Activated naive CD8-positive, alpha-beta T cell treated with anti-CD3 and anti-CD28 coated beads for 36 hours (primary cell): ENCODE data around the gene IL5. TPM values are rescaled to one million over a fixed set of nuclear protein-coding genes. Genes with fewer than 3 reads are reported as not detected.
"Not testable (repeated sequence)": the region's sequence is repeated elsewhere in the genome, so short reads cannot be mapped to it uniquely, and the experiment has no call there.

Source experiments
- DNase-seq: peaks from one replicate; pipeline ENCODE4 v3.0.0; 2021
- H3K27ac Mint-ChIP-seq: one replicate; pipeline ENCODE4 v1.8.0; 2022; ENCODE audit warnings: mild to moderate bottlenecking, moderate library complexity, mixed read lengths
- H3K27me3 Mint-ChIP-seq: one replicate; pipeline ENCODE4 v1.8.0; 2022; ENCODE audit warnings: mild to moderate bottlenecking, mixed read lengths
- H3K36me3 Mint-ChIP-seq: one replicate; pipeline ENCODE4 v1.8.0; 2021; ENCODE audit warnings: mild to moderate bottlenecking, mixed read lengths
- H3K4me1 Mint-ChIP-seq: one replicate; pipeline ENCODE4 v1.8.0; 2021; ENCODE audit warnings: mixed read lengths
- H3K4me3 Mint-ChIP-seq: one replicate; pipeline ENCODE4 v1.8.0; 2022; ENCODE audit warnings: mild to moderate bottlenecking, moderate library complexity, mixed read lengths
- H3K9me3 Mint-ChIP-seq: one replicate; pipeline ENCODE4 v1.8.0; 2022; ENCODE audit warnings: mixed read lengths
- total RNA-seq, 2 experiments: library from RNA; stranded (reverse); gene quantifications; one replicate each; pipeline ENCODE4 v1.2.3, GENCODE V29; 2021

IL5 gene
- total RNA-seq, 2 experiments from 2014 or later, result not detected

DNA sequence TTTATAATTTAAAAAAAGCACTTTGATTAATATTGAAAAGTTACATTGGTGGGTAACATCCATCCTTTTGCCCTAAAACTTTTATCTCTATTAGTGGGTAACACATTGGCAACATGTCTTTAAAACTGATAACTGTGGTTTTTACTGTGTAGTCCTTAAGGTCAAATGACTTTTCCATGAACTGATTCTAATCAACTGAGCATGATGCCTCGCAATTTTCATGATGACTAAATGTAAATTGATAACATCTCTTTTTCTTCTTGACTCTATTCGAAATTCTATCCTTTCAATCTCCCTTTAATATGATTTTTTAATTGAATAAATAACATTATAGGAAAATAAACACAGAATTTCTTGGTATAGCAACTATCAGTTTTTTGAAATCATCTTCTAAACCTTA is 6.3 kb upstream of the IL5 start:
- Mint-ChIP-seq H3K27ac (no peak overlapping the region), H3K36me3 (no peaks in the 10 kb centered on the region), H3K4me1 (peaks cover 7% of the 10 kb centered on the region), H3K9me3 (no peaks in the 10 kb centered on the region), H3K4me3 (no peak overlapping the region), H3K27me3 (peaks cover 4% of the 10 kb centered on the region)
- DNase-seq, result no peak

GRCh38 chr5:132548834-132549233 is 5.5 kb upstream of the IL5 start:
- peaks cover 10% of the 10 kb centered on the region for H3K4me1 Mint-ChIP-seq
- DNase-seq, H3K36me3 Mint-ChIP-seq, H3K4me3 Mint-ChIP-seq, H3K27me3 Mint-ChIP-seq, H3K27ac Mint-ChIP-seq, H3K9me3 Mint-ChIP-seq: not testable (repeated sequence)

DNA sequence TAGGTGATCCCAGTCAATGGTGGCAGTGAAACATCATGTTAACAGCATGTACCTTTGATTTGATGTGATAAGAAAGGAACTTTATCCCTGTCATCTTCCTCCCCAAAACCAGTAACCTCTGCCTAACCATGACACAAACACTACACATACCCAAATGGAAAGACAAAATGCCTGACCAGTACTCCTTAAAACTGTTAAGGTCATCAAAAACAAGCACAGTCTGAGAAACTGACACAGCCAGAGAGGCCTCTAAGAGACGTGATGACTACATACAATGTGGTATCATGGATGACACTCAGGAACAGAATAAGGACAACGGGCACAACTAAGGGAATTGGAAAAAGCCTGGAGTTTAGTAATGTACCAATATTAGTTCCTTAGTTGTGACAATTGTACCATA is 3.9 kb upstream of the IL5 start:
- Mint-ChIP-seq H3K36me3 (no peaks in the 10 kb centered on the region), H3K4me3 (no peak overlapping the region), H3K27ac (no peak overlapping the region), H3K4me1 (peaks cover 14% of the 10 kb centered on the region), H3K9me3 (no peaks in the 10 kb centered on the region), H3K27me3 (peaks cover 10% of the 10 kb centered on the region)
- no peak for DNase-seq

DNA sequence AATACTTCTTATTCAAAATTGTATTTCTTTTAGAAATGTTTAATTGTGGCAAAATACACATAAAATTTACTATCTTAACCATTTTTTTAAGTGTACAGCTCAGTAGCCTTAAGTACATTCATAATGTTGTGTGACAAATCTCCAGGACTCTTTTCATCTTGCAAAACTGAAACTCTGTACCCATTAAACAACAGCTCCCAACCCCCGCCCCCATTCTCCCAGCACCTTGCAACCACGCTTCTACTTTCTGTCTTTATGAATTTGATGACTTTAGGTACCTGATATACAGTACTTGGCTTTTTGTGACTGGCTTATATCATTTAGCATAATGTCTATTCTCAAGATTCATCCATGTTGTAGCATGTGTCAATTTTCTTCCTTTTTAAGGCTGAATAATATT is 2.8 kb upstream of the IL5 start:
- Mint-ChIP-seq H3K9me3 (no peaks in the 10 kb centered on the region), H3K27ac (no peak overlapping the region), H3K4me3 (no peak overlapping the region), H3K4me1 (peaks cover 14% of the 10 kb centered on the region), H3K27me3 (peaks cover 11% of the 10 kb centered on the region), H3K36me3 (no peaks in the 10 kb centered on the region)
- peak; percentile 56 for DNase-seq

DNA sequence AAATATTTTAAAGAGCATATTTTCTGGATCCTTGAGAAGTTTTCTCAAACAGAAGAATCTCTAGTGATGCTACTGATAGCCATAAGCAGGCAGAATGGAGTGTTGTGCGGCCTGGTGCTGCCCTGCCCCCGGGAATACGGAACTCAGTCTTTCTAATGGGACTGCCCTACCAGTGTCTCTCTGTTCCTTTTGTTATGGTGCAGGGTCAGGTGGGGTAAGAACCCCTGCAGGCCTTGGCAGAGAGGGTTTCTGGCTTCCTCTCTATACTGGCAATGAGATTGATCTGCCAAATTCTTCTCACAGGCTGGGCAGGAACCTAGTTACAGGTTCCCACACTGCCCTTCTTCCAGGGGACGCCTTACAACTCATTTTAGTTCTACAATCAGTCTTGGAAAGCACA is 2.6 kb downstream of the IL5 start:
- H3K9me3 Mint-ChIP-seq, result no peaks in the 10 kb centered on the region
- no peak for DNase-seq
- peaks cover 8% of the 10 kb centered on the region for H3K4me1 Mint-ChIP-seq
- H3K4me3 Mint-ChIP-seq, result no peak overlapping the region
- H3K27me3 Mint-ChIP-seq, result peaks cover 16% of the 10 kb centered on the region
- no peak overlapping the region for H3K27ac Mint-ChIP-seq
- H3K36me3 Mint-ChIP-seq, result no peaks in the 10 kb centered on the region

GRCh38 chr5:132540149-132540548 is 3.2 kb downstream of the IL5 start:
- Mint-ChIP-seq H3K4me3 (no peak overlapping the region), H3K36me3 (no peaks in the 10 kb centered on the region), H3K27ac (no peak overlapping the region), H3K27me3 (peaks cover 22% of the 10 kb centered on the region), H3K9me3 (no peaks in the 10 kb centered on the region), H3K4me1 (peaks cover 7% of the 10 kb centered on the region)
- no peak for DNase-seq

GRCh38 chr5:132539716-132540115 is 3.6 kb downstream of the IL5 start:
- no peaks in the 10 kb centered on the region for H3K36me3 Mint-ChIP-seq
- H3K4me3 Mint-ChIP-seq, result no peak overlapping the region
- no peak overlapping the region for H3K27ac Mint-ChIP-seq
- DNase-seq, result no peak
- peaks cover 7% of the 10 kb centered on the region for H3K4me1 Mint-ChIP-seq
- peaks cover 25% of the 10 kb centered on the region for H3K27me3 Mint-ChIP-seq
- H3K9me3 Mint-ChIP-seq, result no peaks in the 10 kb centered on the region

- no peaks in the 10 kb centered on the region for H3K9me3 Mint-ChIP-seq
- H3K27me3 Mint-ChIP-seq, result peaks cover 17% of the 10 kb centered on the region
- peaks cover 23% of the 10 kb centered on the region for H3K4me1 Mint-ChIP-seq
- no peaks in the 10 kb centered on the region for H3K36me3 Mint-ChIP-seq
- H3K4me3 Mint-ChIP-seq, result no peak overlapping the region
- no peak for DNase-seq
- H3K27ac Mint-ChIP-seq, result no peak overlapping the region
Observed at GRCh38 chr5:132530946-132531345, 12.4 kb downstream of the IL5 start.

GRCh38 chr5:132528866-132529634 is 14.3 kb downstream of the IL5 start:
- Mint-ChIP-seq H3K27ac (no peak overlapping the region), H3K36me3 (no peaks in the 10 kb centered on the region), H3K27me3 (peaks cover 4% of the 10 kb centered on the region), H3K4me1 (peaks cover 38% of the 10 kb centered on the region), H3K9me3 (peaks cover 1% of the 10 kb centered on the region), H3K4me3 (no peak overlapping the region)
- DNase-seq, result no peak

DNA sequence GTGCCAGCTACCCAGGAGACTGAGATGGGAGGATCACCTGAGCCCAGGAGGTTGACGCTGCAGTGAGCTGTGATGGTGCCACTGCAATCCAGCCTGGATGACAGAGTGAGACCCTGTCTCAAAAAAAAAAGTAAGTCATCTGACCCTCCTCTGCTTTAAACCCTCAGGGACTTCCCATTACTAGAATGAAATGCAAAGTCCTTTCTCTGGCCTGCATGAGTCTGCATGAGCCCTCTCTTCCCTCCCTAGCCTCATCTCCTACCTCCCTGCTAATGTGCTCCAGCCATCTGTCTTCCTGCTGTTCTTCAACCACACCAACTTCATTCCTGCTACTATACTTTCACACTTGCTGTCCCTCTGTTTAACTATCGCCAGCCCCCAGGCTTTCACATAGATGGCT is 15.3 kb downstream of the IL5 start:
- no peaks in the 10 kb centered on the region for H3K36me3 Mint-ChIP-seq
- H3K27ac Mint-ChIP-seq, result no peak overlapping the region
- peaks cover 1% of the 10 kb centered on the region for H3K9me3 Mint-ChIP-seq
- peaks cover 4% of the 10 kb centered on the region for H3K27me3 Mint-ChIP-seq
- DNase-seq, result no peak
- H3K4me1 Mint-ChIP-seq, result peaks cover 38% of the 10 kb centered on the region
- H3K4me3 Mint-ChIP-seq, result no peak overlapping the region

GRCh38 chr5:132526974-132527564 is 16.3 kb downstream of the IL5 start:
- Mint-ChIP-seq H3K9me3 (peaks cover 3% of the 10 kb centered on the region), H3K36me3 (peaks cover 2% of the 10 kb centered on the region), H3K27me3 (peaks cover 4% of the 10 kb centered on the region), H3K27ac (no peak overlapping the region), H3K4me1 (peaks cover 39% of the 10 kb centered on the region), H3K4me3 (no peak overlapping the region)
- no peak for DNase-seq

DNA sequence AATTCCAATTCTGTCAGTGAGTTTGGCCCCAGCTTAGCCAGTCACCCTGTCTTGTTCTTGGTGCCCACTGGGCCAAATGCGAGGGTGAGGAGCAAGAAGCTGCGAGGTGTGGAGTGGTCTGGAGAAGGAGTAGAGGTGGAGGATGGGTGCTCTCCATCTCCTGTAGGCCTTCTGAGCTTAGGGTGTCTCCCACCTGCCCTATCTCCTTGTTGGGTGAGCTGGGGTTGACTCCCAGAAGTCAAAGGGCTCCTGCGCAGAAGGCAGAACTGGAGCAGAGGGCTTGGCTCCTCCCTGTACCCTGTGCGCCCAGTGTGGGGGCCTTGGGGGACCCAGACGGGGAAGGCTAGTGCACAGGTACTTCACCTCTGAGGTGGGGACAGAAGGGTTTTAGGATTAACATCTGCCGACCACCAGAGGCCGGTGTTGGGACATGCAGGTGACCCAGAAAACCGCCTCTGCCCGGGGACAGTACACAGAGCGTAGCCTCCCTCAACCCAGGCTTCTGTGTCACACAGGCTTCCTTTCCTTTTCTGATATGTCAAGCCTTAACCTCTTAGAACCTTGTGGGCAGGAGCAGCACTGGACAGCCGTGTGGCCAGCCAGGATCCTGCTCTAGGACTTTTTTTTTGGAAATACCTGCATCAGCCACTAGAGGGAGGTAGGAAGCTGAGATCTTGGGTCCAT is 16.9 kb downstream of the IL5 start:
- Mint-ChIP-seq H3K9me3 (peaks cover 4% of the 10 kb centered on the region), H3K36me3 (peaks cover 3% of the 10 kb centered on the region), H3K27ac (no peak overlapping the region), H3K27me3 (peaks cover 4% of the 10 kb centered on the region), H3K4me3 (no peak overlapping the region), H3K4me1 (peaks cover 40% of the 10 kb centered on the region)
- DNase-seq, result peak; percentile 32

DNA sequence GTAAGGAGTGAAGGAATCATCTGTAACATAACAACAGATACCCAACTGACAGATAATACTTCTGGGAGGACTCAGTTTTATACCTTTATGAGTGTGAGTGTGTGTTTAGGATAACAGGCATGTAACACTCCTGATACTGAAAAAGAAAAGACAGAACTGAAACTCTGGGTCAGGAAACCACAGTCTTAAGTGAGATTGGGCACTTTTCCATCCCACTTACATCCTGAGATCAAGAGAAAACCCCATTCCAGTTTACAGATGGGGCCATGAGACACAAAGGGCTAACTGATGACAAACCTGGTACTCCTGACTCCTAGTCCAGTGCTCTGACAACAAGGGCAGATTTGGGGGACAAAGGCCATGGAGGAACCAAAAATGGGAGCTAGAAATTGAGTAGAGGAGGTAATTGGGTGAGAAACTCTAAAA is 18.0 kb downstream of the IL5 start:
- Mint-ChIP-seq H3K27ac (peak overlapping the region; percentile 63), H3K4me1 (peaks cover 41% of the 10 kb centered on the region), H3K27me3 (peaks cover 4% of the 10 kb centered on the region), H3K36me3 (peaks cover 3% of the 10 kb centered on the region), H3K4me3 (peak overlapping the region; percentile 43), H3K9me3 (peaks cover 8% of the 10 kb centered on the region)
- DNase-seq, result peak; percentile 16

DNA sequence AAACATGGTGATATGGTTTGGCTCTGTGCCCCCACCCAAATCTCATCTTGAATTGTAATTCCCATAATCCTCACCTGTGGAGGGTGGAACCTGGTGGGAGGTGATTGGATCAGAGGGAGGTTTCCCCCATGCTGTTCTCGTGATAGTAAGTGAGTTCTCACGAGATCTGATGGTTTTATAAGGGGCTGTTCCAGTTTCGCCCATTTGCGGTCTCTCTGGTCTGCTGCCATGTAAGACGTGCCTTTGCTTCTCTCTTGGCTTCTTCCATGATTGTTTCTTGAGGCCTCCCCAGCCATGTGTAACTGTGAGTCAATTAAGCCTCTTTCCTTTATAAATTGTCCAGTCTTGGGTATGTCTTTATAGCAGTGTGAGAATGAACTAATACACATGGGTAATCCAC is 18.4 kb downstream of the IL5 start:
- peaks cover 11% of the 10 kb centered on the region for H3K9me3 Mint-ChIP-seq
- DNase-seq, H3K27me3 Mint-ChIP-seq, H3K36me3 Mint-ChIP-seq: not testable (repeated sequence)
- H3K4me1 Mint-ChIP-seq, result peaks cover 43% of the 10 kb centered on the region
- H3K4me3 Mint-ChIP-seq, result peak overlapping the region; percentile 20
- peak overlapping the region; percentile 63 for H3K27ac Mint-ChIP-seq

DNA sequence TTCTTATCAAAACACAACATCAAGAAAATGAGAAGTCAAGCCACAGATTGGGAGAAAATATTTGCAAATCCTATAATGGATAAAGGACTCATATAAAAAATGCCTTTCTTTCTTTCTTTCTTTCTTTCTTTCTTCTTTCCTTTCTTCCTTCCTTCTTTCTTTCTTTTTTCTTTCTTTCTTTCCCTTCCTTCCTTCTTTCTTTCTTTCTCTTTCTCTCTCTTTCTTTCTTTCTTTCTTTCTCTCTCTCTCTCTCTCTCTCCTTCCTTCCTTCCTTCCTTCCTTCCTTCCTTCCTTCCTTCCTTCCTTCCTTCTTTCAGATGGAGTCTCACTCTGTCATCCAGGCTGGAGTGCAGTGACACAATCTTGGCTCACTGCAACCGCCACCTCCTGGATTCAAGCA is 21.3 kb downstream of the IL5 start:
- not testable (repeated sequence) for H3K4me3 Mint-ChIP-seq, H3K27ac Mint-ChIP-seq, H3K36me3 Mint-ChIP-seq, DNase-seq, H3K27me3 Mint-ChIP-seq
- Mint-ChIP-seq H3K4me1 (peaks cover 36% of the 10 kb centered on the region), H3K9me3 (peaks cover 11% of the 10 kb centered on the region)
